Thoracic aorta (tissue), 2 donors: ENCODE results near the gene KNSTRN. TPM values are rescaled to one million over a fixed set of nuclear protein-coding genes. Genes with fewer than 3 reads are reported as not detected.

Experiments used
- ATAC-seq: fragments of 150-250 bp; one replicate; pipeline ENCODE4 v1.8.0; 2017; ENCODE audit warnings: low read depth; ENCODE audit not compliant: insufficient number of reproducible peaks, low FRiP score
- DNase-seq: peaks from one replicate; pipeline ENCODE4 v3.0.0-alpha.2; 2020; ENCODE audit warnings: low spot score
- H3K27ac ChIP-seq, 2 donors: fragments of 200-600 bp; sonication (generic); 1 replicate in 1 of 2; 2 replicates in 1 of 2; pipeline ENCODE4 v1.5.1; 2016; ENCODE audit warnings: mild to moderate bottlenecking in 2 of 2, moderate library complexity in 2 of 2
- H3K27me3 ChIP-seq: fragments of 200-600 bp; sonication (generic); replicated peaks from 2 replicates; pipeline ENCODE4 v1.6.0; 2016; ENCODE audit warnings: mild to moderate bottlenecking; ENCODE audit not compliant: insufficient read depth
- H3K36me3 ChIP-seq: fragments of 200-600 bp; sonication (generic); one replicate; pipeline ENCODE4 v1.5.1; 2016
- H3K4me1 ChIP-seq, 2 donors: fragments of 200-600 bp; sonication (generic); 1 replicate in 1 of 2; 2 replicates in 1 of 2; pipeline versions ENCODE4 v1.5.1 to v1.6.0; 2016; ENCODE audit warnings: low read depth in 2 of 2, mild to moderate bottlenecking in 1 of 2; ENCODE audit not compliant: control insufficient read depth in 1 of 2
- H3K4me3 ChIP-seq: fragments of 200-600 bp; sonication (generic); 2 replicates; pipeline ENCODE4 v1.5.1; 2016; ENCODE audit warnings: mild to moderate bottlenecking
- H3K9me3 ChIP-seq: fragments of 200-600 bp; sonication (generic); 2 replicates; pipeline ENCODE4 v1.5.1; 2016
- CTCF ChIP-seq: fragments of 200-600 bp; sonication (generic); IDR thresholded peaks from one replicate; pipeline ENCODE4 v1.5.1; 2019; ENCODE audit warnings: antibody characterized with exemption
- total RNA-seq, 2 donors: library from RNA; depleted of rRNA; stranded (reverse); fragments of >200 nt; gene quantifications; one replicate each; pipeline versions ENCODE4 v1.1.0 to v1.2.3, GENCODE V29; 2016

The KNSTRN gene
- total RNA-seq, 2 donors from 2014 or later = 4.5 to 5.8 TPM

GRCh38 chr15:40367686-40368611 lies 14.6 kb upstream of the KNSTRN start:
- Histone ChIP-seq H3K4me1 (peaks cover 5 to 28% of the 10 kb centered on the region in 2 donors), H3K4me3 (peak overlapping the region; percentile 63), H3K36me3 (no peaks in the 10 kb centered on the region), H3K27me3 (no peaks in the 10 kb centered on the region), H3K9me3 (no peaks in the 10 kb centered on the region), H3K27ac (no peak overlapping the region)
- DNase-seq (peak; percentile 37), ATAC-seq (peak; percentile 60)
- peak; percentile 83 for TF ChIP-seq CTCF

- no peak overlapping the region for H3K27ac ChIP-seq
- no peak for DNase-seq
- no peaks in the 10 kb centered on the region for H3K9me3 ChIP-seq
- H3K4me1 ChIP-seq = peaks cover 5 to 28% of the 10 kb centered on the region in 2 donors
- H3K4me3 ChIP-seq = no peak overlapping the region
- H3K27me3 ChIP-seq = no peaks in the 10 kb centered on the region
- no peak for TF ChIP-seq CTCF
- H3K36me3 ChIP-seq = no peaks in the 10 kb centered on the region
- ATAC-seq = no peak
These were observed 13.6 kb upstream of the KNSTRN start for GRCh38 chr15:40368719-40369473.

- ATAC-seq (no peak), DNase-seq (no peak)
- no peak for TF ChIP-seq CTCF
- Histone ChIP-seq H3K4me3 (no peak overlapping the region), H3K27ac (no peak overlapping the region), H3K9me3 (no peaks in the 10 kb centered on the region), H3K36me3 (no peaks in the 10 kb centered on the region), H3K4me1 (peaks cover 5 to 28% of the 10 kb centered on the region in 2 donors), H3K27me3 (no peaks in the 10 kb centered on the region)
These were observed 13.0 kb upstream of the KNSTRN start for GRCh38 chr15:40369474-40369869.

- Histone ChIP-seq H3K9me3 (no peaks in the 10 kb centered on the region), H3K4me1 (peaks cover 5 to 28% of the 10 kb centered on the region in 2 donors), H3K36me3 (no peaks in the 10 kb centered on the region), H3K4me3 (no peak overlapping the region), H3K27me3 (no peaks in the 10 kb centered on the region), H3K27ac (no peak overlapping the region)
- no peak for TF ChIP-seq CTCF
- DNase-seq (no peak), ATAC-seq (no peak)
These were observed 12.6 kb upstream of the KNSTRN start for GRCh38 chr15:40369971-40370370.

- H3K27me3 ChIP-seq = no peaks in the 10 kb centered on the region
- no peaks in the 10 kb centered on the region for H3K36me3 ChIP-seq
- no peak for TF ChIP-seq CTCF
- DNase-seq (no peak), ATAC-seq (no peak)
- H3K27ac ChIP-seq = no peak overlapping the region
- peaks cover 0 to 4% of the 10 kb centered on the region in 2 donors for H3K4me1 ChIP-seq
- H3K4me3 ChIP-seq = no peak overlapping the region
- no peaks in the 10 kb centered on the region for H3K9me3 ChIP-seq
These were observed 9.5 kb upstream of the KNSTRN start for GRCh38 chr15:40372981-40373380.
